Activated B cell treated with CpG ODN at 0.5 μM for 24 hours (primary cell): ENCODE measurements around the gene FAF1. TPM values are rescaled to one million over a fixed set of nuclear protein-coding genes. Genes with fewer than 3 reads are reported as not detected.
A peak's percentile ranks its signal among the peaks of the same experiment; 100 is the strongest.
"Not testable (repeated sequence)": the region's sequence is repeated elsewhere in the genome, so short reads cannot be mapped to it uniquely, and the experiment has no call there.

Experiments
- ATAC-seq: fragments of 200-7000 bp; cut with Tn5 transposase; one replicate; pipeline ENCODE4 v1.10.0; 2021; ENCODE audit warnings: low read depth, mild to moderate bottlenecking, moderate library complexity
- CTCF ChIA-PET: fragments of 350-600 bp; sonication (Branson Sonifier 250); formaldehyde crosslinking; loops from one replicate; lab custom pipeline; 2021; ENCODE audit warnings: antibody characterized with exemption; lab: Charles Lee
- POLR2A ChIA-PET: fragments of 350-600 bp; sonication (Branson Sonifier 250); formaldehyde crosslinking; loops from one replicate; lab custom pipeline; 2021; ENCODE audit warnings: antibody characterized with exemption; lab: Charles Lee
- DNase-seq: peaks from one replicate; pipeline ENCODE4 v3.0.0; 2022
- H3K27ac Mint-ChIP-seq: one replicate; pipeline ENCODE4 v1.8.0; 2020; ENCODE audit warnings: mixed read lengths
- H3K27me3 Mint-ChIP-seq: one replicate; pipeline ENCODE4 v1.8.0; 2021; ENCODE audit warnings: mixed read lengths
- H3K36me3 Mint-ChIP-seq: one replicate; pipeline ENCODE4 v1.8.0; 2021; ENCODE audit warnings: low read depth, mixed read lengths
- H3K4me1 Mint-ChIP-seq: one replicate; pipeline ENCODE4 v1.8.0; 2021; ENCODE audit warnings: mixed read lengths
- H3K4me3 Mint-ChIP-seq: one replicate; pipeline ENCODE4 v1.8.0; 2020; ENCODE audit warnings: mild to moderate bottlenecking, mixed read lengths
- H3K9me3 Mint-ChIP-seq: one replicate; pipeline ENCODE4 v1.8.0; 2020; ENCODE audit warnings: mixed read lengths
- intact Hi-C: fragments of 100-400 bp; cut with micrococcal nuclease; formaldehyde crosslinking; loops from one replicate; pipeline ENCODE4 v1.15.1; 2024
- total RNA-seq: library from RNA; stranded (reverse); gene quantifications from 2 replicates; pipeline ENCODE4 v1.2.3, GENCODE V29; 2022
- TF ChIP-seq, protein P1 (sequence below): fragments of 200-600 bp; IDR thresholded peaks from one replicate; pipeline ENCODE4 v1.8.0; 2022; ENCODE audit warnings: antibody characterized with exemption, mild to moderate bottlenecking

The FAF1 gene
- total RNA-seq, 1 donor from 2014 or later, result 61.7 TPM

DNA sequence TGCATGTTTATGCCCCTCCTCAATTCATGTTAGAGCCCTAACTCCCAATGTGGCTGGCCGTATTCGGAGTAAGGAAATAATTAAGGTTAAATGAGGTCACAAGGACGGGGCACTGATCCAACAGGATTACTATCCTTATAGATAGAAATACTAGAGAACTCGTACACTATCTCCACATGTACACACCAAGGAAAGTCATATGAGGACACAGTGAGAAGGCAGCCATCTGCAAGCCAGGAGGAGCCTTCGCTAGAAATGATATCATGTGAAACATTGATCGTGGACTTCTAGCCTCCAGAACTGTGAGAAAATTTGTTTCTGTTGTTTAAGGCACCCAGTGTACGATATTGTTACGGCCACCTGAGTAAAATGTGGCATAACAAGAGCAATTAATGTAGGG, 79.7 kb downstream of the FAF1 start:
- no peak for DNase-seq
- no peak overlapping the region for H3K4me3 Mint-ChIP-seq
- no peak overlapping the region for H3K27ac Mint-ChIP-seq
- no peaks in the 10 kb centered on the region for H3K27me3 Mint-ChIP-seq
- intact Hi-C loops, result no loop called here
- ChIA-PET CTCF (no interaction called here), POLR2A (no interaction called here)
- TF ChIP-seq, protein P1, sequence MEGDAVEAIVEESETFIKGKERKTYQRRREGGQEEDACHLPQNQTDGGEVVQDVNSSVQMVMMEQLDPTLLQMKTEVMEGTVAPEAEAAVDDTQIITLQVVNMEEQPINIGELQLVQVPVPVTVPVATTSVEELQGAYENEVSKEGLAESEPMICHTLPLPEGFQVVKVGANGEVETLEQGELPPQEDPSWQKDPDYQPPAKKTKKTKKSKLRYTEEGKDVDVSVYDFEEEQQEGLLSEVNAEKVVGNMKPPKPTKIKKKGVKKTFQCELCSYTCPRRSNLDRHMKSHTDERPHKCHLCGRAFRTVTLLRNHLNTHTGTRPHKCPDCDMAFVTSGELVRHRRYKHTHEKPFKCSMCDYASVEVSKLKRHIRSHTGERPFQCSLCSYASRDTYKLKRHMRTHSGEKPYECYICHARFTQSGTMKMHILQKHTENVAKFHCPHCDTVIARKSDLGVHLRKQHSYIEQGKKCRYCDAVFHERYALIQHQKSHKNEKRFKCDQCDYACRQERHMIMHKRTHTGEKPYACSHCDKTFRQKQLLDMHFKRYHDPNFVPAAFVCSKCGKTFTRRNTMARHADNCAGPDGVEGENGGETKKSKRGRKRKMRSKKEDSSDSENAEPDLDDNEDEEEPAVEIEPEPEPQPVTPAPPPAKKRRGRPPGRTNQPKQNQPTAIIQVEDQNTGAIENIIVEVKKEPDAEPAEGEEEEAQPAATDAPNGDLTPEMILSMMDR, result no peak
- H3K36me3 Mint-ChIP-seq, result no peaks in the 10 kb centered on the region
- ATAC-seq, result no peak
- peaks cover 8% of the 10 kb centered on the region for H3K4me1 Mint-ChIP-seq
- H3K9me3 Mint-ChIP-seq, result no peaks in the 10 kb centered on the region

GRCh38 chr1:50879137-50879536, 80.9 kb downstream of the FAF1 start:
- ChIA-PET POLR2A (no interaction called here), CTCF (interaction anchor here (1.0 kb wide), 1 partner anchor 310 kb away, joined by 3 read pairs; no protein-coding TSS in a partner anchor)
- TF ChIP-seq, protein P1, result no peak
- H3K4me3 Mint-ChIP-seq, result no peak overlapping the region
- H3K36me3 Mint-ChIP-seq, result no peaks in the 10 kb centered on the region
- intact Hi-C loops, result no loop called here
- H3K4me1 Mint-ChIP-seq, result peaks cover 8% of the 10 kb centered on the region
- H3K9me3 Mint-ChIP-seq, result no peaks in the 10 kb centered on the region
- ATAC-seq (no peak), DNase-seq (no peak)
- no peak overlapping the region for H3K27ac Mint-ChIP-seq
- H3K27me3 Mint-ChIP-seq, result no peaks in the 10 kb centered on the region

GRCh38 chr1:50878434-50878833, 81.6 kb downstream of the FAF1 start:
- H3K4me1 Mint-ChIP-seq, result peaks cover 13% of the 10 kb centered on the region
- no peak for ATAC-seq
- TF ChIP-seq, protein P1, result no peak
- no peaks in the 10 kb centered on the region for H3K36me3 Mint-ChIP-seq
- CTCF ChIA-PET, result interaction anchor here (0.7 to 1.3 kb wide), 2 partner anchors 311 to 312 kb away, joined by 3 to 10 read pairs; no protein-coding TSS in a partner anchor
- POLR2A ChIA-PET, result no interaction called here
- no peaks in the 10 kb centered on the region for H3K9me3 Mint-ChIP-seq
- no peak overlapping the region for H3K4me3 Mint-ChIP-seq
- no peak overlapping the region for H3K27ac Mint-ChIP-seq
- H3K27me3 Mint-ChIP-seq, result no peaks in the 10 kb centered on the region
- intact Hi-C loops, result no loop called here
- DNase-seq, result no peak

DNA sequence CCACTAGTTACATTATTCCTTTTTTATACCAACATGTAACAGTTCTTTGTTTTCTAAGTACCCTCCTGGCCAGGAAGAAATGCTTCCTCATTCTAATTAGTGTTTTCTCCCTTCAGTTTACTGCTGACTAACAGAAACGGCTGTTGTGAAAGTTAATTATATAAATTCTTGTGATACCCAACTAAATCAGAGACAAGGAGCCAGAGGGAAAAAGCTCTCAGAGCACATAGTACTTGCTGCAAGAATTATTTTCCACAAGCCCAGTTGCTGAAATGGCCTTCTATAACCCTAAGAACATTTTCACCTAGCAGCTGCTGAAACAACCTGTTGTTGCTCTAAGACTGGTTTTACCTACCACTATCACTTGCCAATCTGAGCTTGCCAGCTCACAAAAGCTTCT, 82.4 kb downstream of the FAF1 start:
- Mint-ChIP-seq H3K36me3 (no peaks in the 10 kb centered on the region), H3K4me3 (no peak overlapping the region), H3K27me3 (no peaks in the 10 kb centered on the region), H3K9me3 (no peaks in the 10 kb centered on the region), H3K4me1 (peaks cover 16% of the 10 kb centered on the region), H3K27ac (no peak overlapping the region)
- ATAC-seq (no peak), DNase-seq (no peak)
- TF ChIP-seq, protein P1, result no peak
- POLR2A ChIA-PET, result no interaction called here
- intact Hi-C loops, result no loop called here
- CTCF ChIA-PET, result interaction anchor here (0.9 to 1.3 kb wide), 2 partner anchors 52 to 312 kb away, joined by 3 to 10 read pairs; no protein-coding TSS in a partner anchor

DNA sequence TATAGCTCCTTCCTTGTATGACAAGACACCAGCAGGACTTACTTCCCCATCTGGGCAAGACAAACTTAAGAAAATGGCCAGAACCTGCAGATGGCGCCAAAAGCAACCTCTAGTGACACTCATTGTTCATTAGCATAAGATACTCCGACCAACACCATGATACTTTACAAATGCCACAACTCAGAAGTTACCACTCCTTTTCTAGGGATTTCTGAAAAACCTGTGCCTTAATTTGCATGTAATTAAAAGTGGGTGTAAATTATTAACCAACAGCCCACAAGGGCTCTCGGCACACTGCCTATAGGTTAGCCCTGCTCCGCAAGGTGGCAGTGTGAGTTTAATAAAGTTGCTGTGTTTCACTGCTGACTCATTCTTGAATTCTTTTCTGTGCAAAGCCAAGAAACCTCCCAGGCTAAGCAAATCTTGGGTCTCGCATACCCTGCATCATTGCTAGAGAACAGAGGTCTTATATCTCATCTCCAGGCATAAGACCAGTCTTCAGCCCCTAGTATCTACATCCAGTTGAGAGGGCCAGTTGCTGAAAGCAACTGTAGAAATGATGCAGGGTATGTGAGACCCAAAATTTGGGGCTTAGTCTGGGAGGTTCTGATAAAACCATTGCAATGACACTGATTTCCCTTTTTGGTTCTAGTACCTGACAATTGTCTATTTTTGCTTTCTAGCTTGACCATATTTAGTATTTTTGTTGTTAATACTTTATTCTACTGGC, 86.4 kb downstream of the FAF1 start:
- Mint-ChIP-seq H3K4me1 (peaks cover 16% of the 10 kb centered on the region), H3K4me3 (peak overlapping the region; percentile 73), H3K27ac (peak overlapping the region; percentile 32), H3K9me3 (no peaks in the 10 kb centered on the region), H3K36me3 (no peaks in the 10 kb centered on the region), H3K27me3 (no peaks in the 10 kb centered on the region)
- TF ChIP-seq, protein P1, result peak; percentile 87
- DNase-seq, result peak; percentile 46
- CTCF ChIA-PET, result interaction anchor here (0.6 to 6.7 kb wide), 23 partner anchors 10 to 463 kb away, joined by 3 to 106 read pairs (median 3); no protein-coding TSS in a partner anchor
- intact Hi-C loops, result loop anchor here (1.0 to 5.0 kb wide), 7 partner anchors 56 to 424 kb away; no protein-coding TSS in a partner anchor
- peak; percentile 89 for ATAC-seq
- POLR2A ChIA-PET, result interaction anchor here (1.3 kb wide), 1 partner anchor 318 kb away, joined by 3 read pairs; no protein-coding TSS in a partner anchor

GRCh38 chr1:50864845-50865244, 95.2 kb downstream of the FAF1 start:
- H3K36me3 Mint-ChIP-seq, result peaks cover 22% of the 10 kb centered on the region
- H3K4me3 Mint-ChIP-seq, CTCF ChIA-PET, H3K27me3 Mint-ChIP-seq, intact Hi-C loops, POLR2A ChIA-PET, H3K4me1 Mint-ChIP-seq, DNase-seq, H3K27ac Mint-ChIP-seq, ATAC-seq: not testable (repeated sequence)
- peaks cover 29% of the 10 kb centered on the region for H3K9me3 Mint-ChIP-seq
